H7 (cell line): Measurements from ENCODE around the gene STPG1. TPM values are rescaled to one million over a fixed set of nuclear protein-coding genes. Genes with fewer than 3 reads are reported as not detected.
A peak's percentile ranks its signal among the peaks of the same experiment; 100 is the strongest.

Experiments used
- DNase-seq: peaks from one replicate; pipeline ENCODE4 v3.0.0; 2012
- H3K27me3 ChIP-seq: 2 replicates; pipeline ENCODE4 v1.6.0; 2011; ENCODE audit warnings: mild to moderate bottlenecking, low read length; ENCODE audit not compliant: control insufficient read depth, insufficient read depth
- H3K36me3 ChIP-seq: replicated peaks from 2 replicates; pipeline ENCODE4 v1.5.1; 2011; ENCODE audit warnings: low read length; ENCODE audit not compliant: control insufficient read depth, insufficient read depth
- H3K4me3 ChIP-seq: 2 replicates; pipeline ENCODE4 v1.5.1; 2011; ENCODE audit warnings: low read depth, mild to moderate bottlenecking, control low read depth, low read length, moderate library complexity; ENCODE audit not compliant: insufficient read depth
- total RNA-seq: library from RNA; depleted of rRNA; stranded (reverse); fragments of >200 nt; shearing (Covaris generic); gene quantifications from 2 replicates; pipeline ENCODE4 v1.2.3, GENCODE V29; 2014

STPG1 gene
- total RNA-seq, 1 experiment from 2014 or later = 13.8 TPM

- Histone ChIP-seq H3K4me3 (peak overlapping the region; percentile 53), H3K36me3 (no peaks in the 10 kb centered on the region), H3K27me3 (peaks cover 27% of the 10 kb centered on the region)
- DNase-seq = peak; percentile 82
Observed at GRCh38 chr1:24321697-24322469, 91.7 kb downstream of the STPG1 start.

- H3K4me3 ChIP-seq = no peak overlapping the region
- peak; percentile 63 for DNase-seq
- H3K27me3 ChIP-seq = peaks cover 27% of the 10 kb centered on the region
- H3K36me3 ChIP-seq = no peaks in the 10 kb centered on the region
Observed at GRCh38 chr1:24321126-24321525, 92.5 kb downstream of the STPG1 start.

GRCh38 chr1:24319962-24320361 is 93.6 kb downstream of the STPG1 start:
- H3K4me3 ChIP-seq = no peak overlapping the region
- peaks cover 27% of the 10 kb centered on the region for H3K27me3 ChIP-seq
- no peak for DNase-seq
- no peaks in the 10 kb centered on the region for H3K36me3 ChIP-seq

GRCh38 chr1:24319312-24319863 is 94.2 kb downstream of the STPG1 start, which contains the start of gene GRHL3:
GRHL3 (plus strand) TSS chr1:24319357; CDS start chr1:24319552, 195 bp downstream.
- Histone ChIP-seq H3K27me3 (peaks cover 27% of the 10 kb centered on the region), H3K36me3 (no peaks in the 10 kb centered on the region), H3K4me3 (peak within 1 kb of the TSS; percentile 41)
- no peak for DNase-seq

DNA sequence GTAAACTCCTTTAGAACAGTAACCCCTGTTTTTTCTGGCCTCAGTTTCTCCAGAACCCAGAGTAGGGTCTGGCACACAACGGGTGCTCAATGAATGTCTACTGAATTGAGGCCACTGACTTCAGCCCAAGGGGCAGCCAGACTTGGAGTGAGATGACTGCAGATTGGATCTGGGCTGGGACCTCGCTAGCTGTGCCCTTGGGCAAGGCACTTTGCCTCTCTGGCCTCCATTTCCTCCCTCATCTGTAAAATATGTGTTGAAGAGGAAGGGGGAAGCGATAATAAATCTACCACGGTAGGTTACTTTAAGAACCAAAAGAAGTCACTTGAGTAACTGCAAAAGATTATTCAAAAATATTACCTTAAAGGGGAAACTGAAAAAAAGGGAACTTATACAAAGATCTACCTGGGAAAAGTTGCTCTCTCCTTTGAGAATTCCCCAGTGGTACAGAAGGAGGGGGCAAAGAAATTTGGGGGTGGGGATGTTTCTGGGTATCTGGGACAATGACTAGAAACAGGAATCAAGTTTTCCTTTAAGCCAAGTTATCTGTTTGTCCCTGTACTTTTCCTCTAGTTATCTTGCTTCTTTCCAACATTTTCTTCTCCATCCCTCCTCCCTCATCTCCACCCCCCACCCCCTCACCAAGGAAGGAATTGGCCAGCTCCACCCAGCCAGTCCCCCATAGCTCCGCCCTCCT is 94.8 kb downstream of the STPG1 start:
- H3K4me3 ChIP-seq = no peak overlapping the region
- H3K27me3 ChIP-seq = peaks cover 27% of the 10 kb centered on the region
- DNase-seq = peak; percentile 92

DNA sequence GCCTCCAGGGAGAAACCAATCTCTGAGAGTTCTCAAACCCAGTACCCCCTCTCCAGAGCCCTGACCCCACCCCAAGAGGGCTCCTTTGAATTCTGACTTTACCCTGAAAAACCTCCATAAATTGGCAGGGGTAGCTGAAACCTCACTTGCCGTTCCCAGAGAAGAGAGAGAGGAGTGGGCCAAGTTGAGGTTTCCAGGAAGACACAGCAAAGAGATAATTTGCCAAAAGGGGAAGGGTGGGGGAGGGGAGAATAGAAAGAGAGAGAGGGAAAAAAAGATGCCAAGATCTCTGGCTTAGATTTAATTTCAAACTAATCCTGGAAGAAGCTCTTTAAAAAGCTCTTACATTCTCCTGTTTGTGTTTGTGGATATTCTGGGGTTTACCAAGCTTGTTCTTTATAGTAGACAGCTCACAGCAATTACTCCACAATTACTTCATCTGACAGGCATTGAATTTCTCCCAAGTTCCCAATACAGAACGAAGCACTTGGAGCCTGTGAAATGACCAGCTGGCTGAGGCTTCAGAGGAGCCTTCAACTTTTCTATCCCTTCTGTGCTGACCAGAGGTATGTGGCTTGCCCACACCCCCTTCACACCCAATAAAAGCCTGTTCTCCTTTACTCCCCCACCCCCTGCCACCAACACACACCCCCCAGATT is 95.5 kb downstream of the STPG1 start:
- H3K27me3 ChIP-seq = peaks cover 25% of the 10 kb centered on the region
- no peak overlapping the region for H3K4me3 ChIP-seq
- DNase-seq = no peak
- no peaks in the 10 kb centered on the region for H3K36me3 ChIP-seq

More for the DNA sequence above, 94.8 kb downstream of the STPG1 start:
- no peaks in the 10 kb centered on the region for H3K36me3 ChIP-seq

GRCh38 chr1:24317081-24317480 is 96.5 kb downstream of the STPG1 start:
- Histone ChIP-seq H3K27me3 (peaks cover 18% of the 10 kb centered on the region), H3K4me3 (no peak overlapping the region), H3K36me3 (no peaks in the 10 kb centered on the region)
- DNase-seq = no peak

DNA sequence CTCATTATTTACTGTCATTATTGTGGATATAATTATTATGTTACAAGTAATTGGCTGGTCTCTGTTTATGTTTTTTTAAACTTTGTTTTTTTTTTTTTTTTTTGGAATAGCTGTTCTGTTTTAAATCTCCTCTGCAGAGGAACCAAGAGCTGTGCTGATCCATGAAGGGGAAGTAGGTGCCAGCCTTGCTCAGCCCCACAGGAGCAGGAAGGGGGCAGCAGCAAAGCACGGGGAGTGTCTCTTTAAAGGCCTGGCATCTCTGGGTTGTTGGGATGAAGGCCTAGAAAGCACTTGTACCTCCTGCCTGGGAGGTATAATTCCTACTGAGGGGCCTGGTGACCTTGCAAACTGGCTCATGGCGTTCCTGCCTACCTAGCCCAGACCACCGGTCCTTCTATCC is 96.9 kb downstream of the STPG1 start:
- H3K4me3 ChIP-seq = no peak overlapping the region
- H3K27me3 ChIP-seq = peaks cover 15% of the 10 kb centered on the region
- peak; percentile 44 for DNase-seq
- no peaks in the 10 kb centered on the region for H3K36me3 ChIP-seq

- no peaks in the 10 kb centered on the region for H3K36me3 ChIP-seq
- no peak overlapping the region for H3K4me3 ChIP-seq
- DNase-seq = no peak
- peaks cover 5% of the 10 kb centered on the region for H3K27me3 ChIP-seq
Observed at GRCh38 chr1:24315391-24315790, 98.2 kb downstream of the STPG1 start.

- H3K27me3 ChIP-seq = no peaks in the 10 kb centered on the region
- no peaks in the 10 kb centered on the region for H3K36me3 ChIP-seq
- peak; percentile 51 for DNase-seq
- no peak overlapping the region for H3K4me3 ChIP-seq
Observed at GRCh38 chr1:24311741-24312140, 101.8 kb downstream of the STPG1 start.

- no peak for DNase-seq
- no peaks in the 10 kb centered on the region for H3K27me3 ChIP-seq
- no peak overlapping the region for H3K4me3 ChIP-seq
- no peaks in the 10 kb centered on the region for H3K36me3 ChIP-seq
Observed at GRCh38 chr1:24311234-24311633, 102.3 kb downstream of the STPG1 start.

- H3K27me3 ChIP-seq = no peaks in the 10 kb centered on the region
- DNase-seq = no peak
- H3K4me3 ChIP-seq = no peak overlapping the region
- no peaks in the 10 kb centered on the region for H3K36me3 ChIP-seq
Observed at GRCh38 chr1:24309762-24310485, 103.7 kb downstream of the STPG1 start.

GRCh38 chr1:24308365-24309015 is 105.1 kb downstream of the STPG1 start:
- no peaks in the 10 kb centered on the region for H3K36me3 ChIP-seq
- H3K27me3 ChIP-seq = no peaks in the 10 kb centered on the region
- no peak overlapping the region for H3K4me3 ChIP-seq
- DNase-seq = peak; percentile 79
